ENCODE data around the gene CAMK2D.

The CAMK2D gene

GRCh38 chr4:113563691-113564378 is 197.7 kb downstream of the CAMK2D start:
- ATAC-seq: no peak
- TF ChIP-seq BACH2 (CRISPR knock-in tag; IDR thresholded peaks at IDR 0.05; ENCODE audit: borderline replicate concordance): no peak
- TF ChIP-seq ZFP30 (CRISPR knock-in tag; IDR thresholded peaks at IDR 0.05): no peak
- no peak for TF ChIP-seq PPARA (CRISPR knock-in tag; IDR thresholded peaks at IDR 0.05; ENCODE audit: borderline replicate concordance)
- TF ChIP-seq SNAI2 (CRISPR knock-in tag; IDR thresholded peaks at IDR 0.05): no peak
- no peak for TF ChIP-seq ESRRG (CRISPR knock-in tag; IDR thresholded peaks at IDR 0.05)
- TF ChIP-seq, protein P1, sequence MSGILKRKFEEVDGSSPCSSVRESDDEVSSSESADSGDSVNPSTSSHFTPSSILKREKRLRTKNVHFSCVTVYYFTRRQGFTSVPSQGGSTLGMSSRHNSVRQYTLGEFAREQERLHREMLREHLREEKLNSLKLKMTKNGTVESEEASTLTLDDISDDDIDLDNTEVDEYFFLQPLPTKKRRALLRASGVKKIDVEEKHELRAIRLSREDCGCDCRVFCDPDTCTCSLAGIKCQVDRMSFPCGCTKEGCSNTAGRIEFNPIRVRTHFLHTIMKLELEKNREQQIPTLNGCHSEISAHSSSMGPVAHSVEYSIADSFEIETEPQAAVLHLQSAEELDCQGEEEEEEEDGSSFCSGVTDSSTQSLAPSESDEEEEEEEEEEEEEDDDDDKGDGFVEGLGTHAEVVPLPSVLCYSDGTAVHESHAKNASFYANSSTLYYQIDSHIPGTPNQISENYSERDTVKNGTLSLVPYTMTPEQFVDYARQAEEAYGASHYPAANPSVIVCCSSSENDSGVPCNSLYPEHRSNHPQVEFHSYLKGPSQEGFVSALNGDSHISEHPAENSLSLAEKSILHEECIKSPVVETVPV (CRISPR knock-in tag; IDR thresholded peaks at IDR 0.05): no peak
- no peak for TF ChIP-seq TCF4 (CRISPR knock-in tag; IDR thresholded peaks at IDR 0.05; ENCODE audit: borderline replicate concordance)
- TF ChIP-seq ZC3H10 (CRISPR knock-in tag; IDR thresholded peaks at IDR 0.05): no peak
- no peak for TF ChIP-seq RARB (CRISPR knock-in tag; IDR thresholded peaks at IDR 0.05)
- TF ChIP-seq OSR1 (CRISPR knock-in tag; IDR thresholded peaks at IDR 0.05): no peak

GRCh38 chr4:113561758-113562157 is 199.8 kb downstream of the CAMK2D start:
- ATAC-seq: no peak
- no peak for TF ChIP-seq BACH2 (CRISPR knock-in tag; IDR thresholded peaks at IDR 0.05; ENCODE audit: borderline replicate concordance)
- no peak for TF ChIP-seq ZNF70 (CRISPR knock-in tag; IDR thresholded peaks at IDR 0.05)
- no peak for TF ChIP-seq CSDC2 (CRISPR knock-in tag; IDR thresholded peaks at IDR 0.05)
- no peak for TF ChIP-seq ISL1 (CRISPR knock-in tag; IDR thresholded peaks at IDR 0.05)
- TF ChIP-seq, protein P2, sequence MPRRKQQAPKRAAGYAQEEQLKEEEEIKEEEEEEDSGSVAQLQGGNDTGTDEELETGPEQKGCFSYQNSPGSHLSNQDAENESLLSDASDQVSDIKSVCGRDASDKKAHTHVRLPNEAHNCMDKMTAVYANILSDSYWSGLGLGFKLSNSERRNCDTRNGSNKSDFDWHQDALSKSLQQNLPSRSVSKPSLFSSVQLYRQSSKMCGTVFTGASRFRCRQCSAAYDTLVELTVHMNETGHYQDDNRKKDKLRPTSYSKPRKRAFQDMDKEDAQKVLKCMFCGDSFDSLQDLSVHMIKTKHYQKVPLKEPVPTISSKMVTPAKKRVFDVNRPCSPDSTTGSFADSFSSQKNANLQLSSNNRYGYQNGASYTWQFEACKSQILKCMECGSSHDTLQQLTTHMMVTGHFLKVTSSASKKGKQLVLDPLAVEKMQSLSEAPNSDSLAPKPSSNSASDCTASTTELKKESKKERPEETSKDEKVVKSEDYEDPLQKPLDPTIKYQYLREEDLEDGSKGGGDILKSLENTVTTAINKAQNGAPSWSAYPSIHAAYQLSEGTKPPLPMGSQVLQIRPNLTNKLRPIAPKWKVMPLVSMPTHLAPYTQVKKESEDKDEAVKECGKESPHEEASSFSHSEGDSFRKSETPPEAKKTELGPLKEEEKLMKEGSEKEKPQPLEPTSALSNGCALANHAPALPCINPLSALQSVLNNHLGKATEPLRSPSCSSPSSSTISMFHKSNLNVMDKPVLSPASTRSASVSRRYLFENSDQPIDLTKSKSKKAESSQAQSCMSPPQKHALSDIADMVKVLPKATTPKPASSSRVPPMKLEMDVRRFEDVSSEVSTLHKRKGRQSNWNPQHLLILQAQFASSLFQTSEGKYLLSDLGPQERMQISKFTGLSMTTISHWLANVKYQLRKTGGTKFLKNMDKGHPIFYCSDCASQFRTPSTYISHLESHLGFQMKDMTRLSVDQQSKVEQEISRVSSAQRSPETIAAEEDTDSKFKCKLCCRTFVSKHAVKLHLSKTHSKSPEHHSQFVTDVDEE (CRISPR knock-in tag; IDR thresholded peaks at IDR 0.05): no peak
- TF ChIP-seq ESRRG (CRISPR knock-in tag; IDR thresholded peaks at IDR 0.05): no peak
- no peak for TF ChIP-seq TOX (CRISPR knock-in tag; IDR thresholded peaks at IDR 0.05; ENCODE audit: borderline replicate concordance)
- no peak for TF ChIP-seq ARNTL (CRISPR knock-in tag; IDR thresholded peaks at IDR 0.05; ENCODE audit: borderline replicate concordance, low read depth)
- TF ChIP-seq ZNF565 (CRISPR knock-in tag; conservative IDR thresholded peaks at IDR 0.05; ENCODE audit: low read depth): no peak
- TF ChIP-seq ZNF8 (CRISPR knock-in tag; IDR thresholded peaks at IDR 0.05): no peak
- TF ChIP-seq ZC3H10 (CRISPR knock-in tag; IDR thresholded peaks at IDR 0.05): no peak
- TF ChIP-seq SNAI2 (CRISPR knock-in tag; IDR thresholded peaks at IDR 0.05): no peak
- TF ChIP-seq, protein P1 (CRISPR knock-in tag; IDR thresholded peaks at IDR 0.05): no peak
- no peak for TF ChIP-seq ZFP30 (CRISPR knock-in tag; IDR thresholded peaks at IDR 0.05)
- no peak for TF ChIP-seq POU6F1 (CRISPR knock-in tag; IDR thresholded peaks at IDR 0.05; ENCODE audit: borderline replicate concordance, low read depth)
- TF ChIP-seq TCF4 (CRISPR knock-in tag; IDR thresholded peaks at IDR 0.05; ENCODE audit: borderline replicate concordance): no peak
- TF ChIP-seq, protein P3, sequence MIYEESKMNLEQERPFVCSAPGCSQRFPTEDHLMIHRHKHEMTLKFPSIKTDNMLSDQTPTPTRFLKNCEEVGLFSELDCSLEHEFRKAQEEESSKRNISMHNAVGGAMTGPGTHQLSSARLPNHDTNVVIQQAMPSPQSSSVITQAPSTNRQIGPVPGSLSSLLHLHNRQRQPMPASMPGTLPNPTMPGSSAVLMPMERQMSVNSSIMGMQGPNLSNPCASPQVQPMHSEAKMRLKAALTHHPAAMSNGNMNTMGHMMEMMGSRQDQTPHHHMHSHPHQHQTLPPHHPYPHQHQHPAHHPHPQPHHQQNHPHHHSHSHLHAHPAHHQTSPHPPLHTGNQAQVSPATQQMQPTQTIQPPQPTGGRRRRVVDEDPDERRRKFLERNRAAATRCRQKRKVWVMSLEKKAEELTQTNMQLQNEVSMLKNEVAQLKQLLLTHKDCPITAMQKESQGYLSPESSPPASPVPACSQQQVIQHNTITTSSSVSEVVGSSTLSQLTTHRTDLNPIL (CRISPR knock-in tag; IDR thresholded peaks at IDR 0.05; ENCODE audit: low read depth): no peak
- TF ChIP-seq, protein P4, sequence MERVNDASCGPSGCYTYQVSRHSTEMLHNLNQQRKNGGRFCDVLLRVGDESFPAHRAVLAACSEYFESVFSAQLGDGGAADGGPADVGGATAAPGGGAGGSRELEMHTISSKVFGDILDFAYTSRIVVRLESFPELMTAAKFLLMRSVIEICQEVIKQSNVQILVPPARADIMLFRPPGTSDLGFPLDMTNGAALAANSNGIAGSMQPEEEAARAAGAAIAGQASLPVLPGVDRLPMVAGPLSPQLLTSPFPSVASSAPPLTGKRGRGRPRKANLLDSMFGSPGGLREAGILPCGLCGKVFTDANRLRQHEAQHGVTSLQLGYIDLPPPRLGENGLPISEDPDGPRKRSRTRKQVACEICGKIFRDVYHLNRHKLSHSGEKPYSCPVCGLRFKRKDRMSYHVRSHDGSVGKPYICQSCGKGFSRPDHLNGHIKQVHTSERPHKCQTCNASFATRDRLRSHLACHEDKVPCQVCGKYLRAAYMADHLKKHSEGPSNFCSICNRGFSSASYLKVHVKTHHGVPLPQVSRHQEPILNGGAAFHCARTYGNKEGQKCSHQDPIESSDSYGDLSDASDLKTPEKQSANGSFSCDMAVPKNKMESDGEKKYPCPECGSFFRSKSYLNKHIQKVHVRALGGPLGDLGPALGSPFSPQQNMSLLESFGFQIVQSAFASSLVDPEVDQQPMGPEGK (CRISPR knock-in tag; IDR thresholded peaks at IDR 0.05; ENCODE audit: borderline replicate concordance): no peak
- TF ChIP-seq GLIS3 (CRISPR knock-in tag; IDR thresholded peaks at IDR 0.05): no peak
- no peak for TF ChIP-seq ZFP3 (CRISPR knock-in tag; IDR thresholded peaks at IDR 0.05)
